Activated naive CD4-positive, alpha-beta T cell treated with anti-CD3 and anti-CD28 coated beads, Interleukin-2, amount 10 ng/mL, durations not matched to agents 7 days and 5 days (primary cell): Measurements from ENCODE around the gene MTIF3.
"Not testable (repeated sequence)": the region's sequence is repeated elsewhere in the genome, so short reads cannot be mapped to it uniquely, and the experiment has no call there.

ENCODE experiments used
- CTCF ChIA-PET: fragments of 350-600 bp; sonication (Branson Sonifier 250); formaldehyde crosslinking; loops from one replicate; lab custom pipeline; 2021; ENCODE audit warnings: antibody characterized with exemption; lab: Charles Lee
- DNase-seq: peaks from one replicate; pipeline ENCODE4 v3.0.0-alpha.2; 2020
- H3K27ac Mint-ChIP-seq: one replicate; pipeline ENCODE4 v1.8.0; 2021; ENCODE audit warnings: mild to moderate bottlenecking, moderate library complexity, mixed read lengths
- H3K27me3 Mint-ChIP-seq: one replicate; pipeline ENCODE4 v1.8.0; 2021; ENCODE audit warnings: mild to moderate bottlenecking, mixed read lengths
- H3K36me3 Mint-ChIP-seq: one replicate; pipeline ENCODE4 v1.8.0; 2021; ENCODE audit warnings: mixed read lengths
- H3K4me1 Mint-ChIP-seq: one replicate; pipeline ENCODE4 v1.8.0; 2021; ENCODE audit warnings: mixed read lengths
- H3K4me3 Mint-ChIP-seq: one replicate; pipeline ENCODE4 v1.8.0; 2021; ENCODE audit warnings: mild to moderate bottlenecking, moderate library complexity, mixed read lengths
- H3K9me3 Mint-ChIP-seq: one replicate; pipeline ENCODE4 v1.8.0; 2021; ENCODE audit warnings: mixed read lengths

The MTIF3 gene

DNA sequence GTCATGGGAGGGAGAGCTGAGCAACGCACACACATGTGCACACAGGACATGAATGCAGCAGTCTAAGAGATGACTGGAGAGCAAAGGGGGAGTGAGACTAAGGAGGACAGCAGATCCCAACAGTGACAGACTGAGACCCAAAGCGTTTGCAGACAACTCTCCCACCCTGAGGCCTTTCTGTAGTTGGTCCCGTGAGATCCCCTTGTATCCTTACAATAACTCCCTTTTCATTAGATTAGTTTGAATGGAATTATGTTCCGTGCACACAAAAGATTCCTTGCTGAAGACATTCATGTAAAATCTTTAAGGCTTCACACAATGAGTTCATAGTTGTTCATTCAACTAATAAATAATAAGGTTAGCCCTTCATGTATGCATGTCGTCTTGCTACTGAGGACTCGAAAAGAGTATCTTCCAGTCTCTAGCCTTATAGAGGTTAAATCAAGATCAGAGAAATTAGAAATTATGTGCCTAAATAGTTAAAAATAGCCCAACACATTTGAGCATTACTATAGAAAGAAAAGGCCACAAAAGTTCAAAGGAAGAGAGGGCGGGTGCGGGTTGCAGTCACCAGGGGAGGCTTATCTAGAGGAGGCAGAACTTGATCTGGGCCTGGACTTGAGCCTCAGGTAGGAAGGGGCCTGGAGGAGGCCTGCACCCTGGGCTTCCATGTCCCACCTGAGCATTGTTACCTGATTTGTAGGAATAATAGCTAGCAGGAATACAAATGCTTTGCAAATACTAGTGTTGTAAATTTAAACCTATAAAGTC lies 29.1 kb downstream of the MTIF3 start:
- CTCF ChIA-PET = interaction anchor here (1.4 kb wide), 1 partner anchor 22 kb away, joined by 3 read pairs; no protein-coding TSS in a partner anchor

DNA sequence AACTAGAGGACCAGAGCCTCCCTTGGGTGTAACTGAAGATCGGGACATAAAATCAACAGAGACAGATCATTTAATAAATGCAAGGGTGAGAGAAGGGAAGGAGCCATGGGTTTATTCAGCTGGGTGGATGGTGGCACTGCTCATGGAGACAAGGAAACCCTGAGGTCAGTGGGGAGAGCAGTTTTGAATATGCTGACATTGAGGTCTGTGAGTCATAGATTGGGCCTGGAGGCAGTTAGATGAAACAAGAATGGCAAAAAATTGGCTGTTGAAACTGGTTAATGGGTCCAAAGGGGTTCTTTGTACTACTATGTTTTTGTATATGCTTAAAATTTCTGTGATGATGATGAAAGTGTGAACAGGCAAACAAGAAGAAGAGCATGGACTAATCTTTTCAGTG lies 31.0 kb downstream of the MTIF3 start:
- no peak for DNase-seq
- H3K4me3 Mint-ChIP-seq = no peak overlapping the region
- no peaks in the 10 kb centered on the region for H3K9me3 Mint-ChIP-seq
- no peak overlapping the region for H3K27ac Mint-ChIP-seq
- H3K27me3 Mint-ChIP-seq = peaks cover 26% of the 10 kb centered on the region
- CTCF ChIA-PET = no interaction called here
- no peaks in the 10 kb centered on the region for H3K36me3 Mint-ChIP-seq
- H3K4me1 Mint-ChIP-seq = peaks cover 14% of the 10 kb centered on the region

More for the DNA sequence above, 29.1 kb downstream of the MTIF3 start:
- peaks cover 17% of the 10 kb centered on the region for H3K4me1 Mint-ChIP-seq
- peaks cover 6% of the 10 kb centered on the region for H3K27me3 Mint-ChIP-seq
- peaks cover 8% of the 10 kb centered on the region for H3K36me3 Mint-ChIP-seq
- no peak overlapping the region for H3K27ac Mint-ChIP-seq
- H3K9me3 Mint-ChIP-seq = no peaks in the 10 kb centered on the region
- H3K4me3 Mint-ChIP-seq = no peak overlapping the region
- DNase-seq = no peak

DNA sequence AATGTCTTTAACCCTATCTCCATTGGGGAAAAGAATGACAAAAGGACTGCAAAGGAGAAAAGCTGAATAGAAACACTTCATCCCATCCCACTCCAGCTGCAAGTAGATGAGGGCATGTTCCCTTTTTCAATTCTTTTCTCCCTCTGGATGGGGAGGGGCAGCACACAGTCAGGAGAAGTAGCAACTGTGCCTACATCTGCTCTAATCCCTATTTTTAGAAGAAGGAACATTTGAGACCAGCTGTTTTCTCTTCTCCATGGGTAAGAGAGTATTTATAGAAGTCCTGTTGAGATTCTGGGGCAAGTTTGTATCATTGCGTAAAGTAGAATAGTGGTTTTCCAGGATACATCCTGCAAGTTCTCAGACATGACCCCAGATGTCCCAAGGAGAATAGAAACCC lies 35.2 kb downstream of the MTIF3 start:
- no peaks in the 10 kb centered on the region for H3K36me3 Mint-ChIP-seq
- no peaks in the 10 kb centered on the region for H3K9me3 Mint-ChIP-seq
- H3K27ac Mint-ChIP-seq = no peak overlapping the region
- H3K4me1 Mint-ChIP-seq = no peaks in the 10 kb centered on the region
- H3K4me3 Mint-ChIP-seq = no peak overlapping the region
- DNase-seq = no peak
- H3K27me3 Mint-ChIP-seq = peaks cover 59% of the 10 kb centered on the region
- CTCF ChIA-PET = interaction anchor here (1.1 to 1.2 kb wide), 2 partner anchors 34 to 412 kb away, joined by 3 read pairs; no protein-coding TSS in a partner anchor

DNA sequence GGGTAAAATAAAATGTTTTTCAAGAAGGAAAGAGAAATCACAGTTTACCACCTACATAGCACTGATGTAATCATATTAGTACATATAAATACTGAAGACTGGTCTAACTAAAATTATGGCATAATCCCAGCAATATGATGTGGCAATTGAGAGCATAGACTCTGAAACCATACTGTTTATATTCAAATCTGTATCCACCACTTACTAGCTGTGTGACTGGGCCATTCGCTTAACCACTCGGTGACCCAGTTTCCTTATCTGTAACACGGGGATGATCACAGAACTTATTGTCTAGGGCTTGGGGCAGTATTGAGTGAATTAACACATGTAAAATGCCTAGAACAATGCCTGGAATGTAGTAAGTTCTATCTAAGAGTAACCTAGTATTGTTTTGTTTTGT lies 39.0 kb downstream of the MTIF3 start:
- Mint-ChIP-seq H3K27me3 (peaks cover 76% of the 10 kb centered on the region), H3K9me3 (no peaks in the 10 kb centered on the region), H3K4me1 (peaks cover 3% of the 10 kb centered on the region), H3K27ac (no peak overlapping the region), H3K4me3 (no peak overlapping the region), H3K36me3 (no peaks in the 10 kb centered on the region)
- CTCF ChIA-PET = no interaction called here
- DNase-seq = no peak

DNA sequence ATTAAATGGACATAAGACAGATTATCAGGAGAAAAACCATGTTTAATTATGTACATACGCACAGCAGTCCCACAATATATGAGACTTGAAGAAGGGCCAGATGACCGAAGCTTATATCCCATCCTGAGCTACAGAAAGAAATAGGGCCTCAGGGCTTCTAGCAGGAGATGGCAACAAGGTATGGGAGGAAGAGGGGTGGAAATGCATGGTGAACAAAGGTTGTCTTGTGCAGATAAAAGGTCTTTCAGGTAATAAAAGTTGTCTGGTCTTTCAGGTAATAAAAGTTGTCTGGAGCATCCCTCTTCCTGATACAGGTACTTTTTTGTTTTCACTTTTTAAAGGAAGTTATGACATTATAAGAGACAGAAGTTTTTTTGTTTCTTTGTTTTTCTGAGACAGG lies 41.4 kb downstream of the MTIF3 start:
- H3K27me3 Mint-ChIP-seq = peaks cover 61% of the 10 kb centered on the region
- H3K4me1 Mint-ChIP-seq = peaks cover 4% of the 10 kb centered on the region
- H3K4me3 Mint-ChIP-seq = no peak overlapping the region
- H3K9me3 Mint-ChIP-seq = no peaks in the 10 kb centered on the region
- no peaks in the 10 kb centered on the region for H3K36me3 Mint-ChIP-seq
- CTCF ChIA-PET = interaction anchor here (1.6 kb wide), 1 partner anchor 64 kb away, joined by 4 read pairs; no protein-coding TSS in a partner anchor
- no peak overlapping the region for H3K27ac Mint-ChIP-seq
- no peak for DNase-seq

DNA sequence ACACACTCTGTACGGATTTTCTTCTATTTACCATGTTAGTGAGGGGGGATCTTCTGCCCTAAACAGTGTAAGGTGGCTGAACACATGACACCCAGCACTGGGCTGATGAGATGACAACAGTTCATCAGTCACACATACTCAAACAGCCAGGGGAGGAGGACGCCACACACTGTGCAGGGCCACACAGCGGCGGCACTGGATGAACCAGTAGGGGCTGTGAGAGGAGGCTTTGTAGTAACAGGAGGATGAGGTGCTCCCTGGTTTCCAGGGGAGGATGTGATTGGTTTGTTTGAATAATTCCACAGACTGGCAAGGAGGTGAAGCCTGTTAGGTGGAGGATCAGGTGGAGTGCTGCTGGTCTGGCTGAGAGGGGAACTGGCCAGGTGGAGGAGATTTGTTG lies 42.3 kb downstream of the MTIF3 start:
- CTCF ChIA-PET = no interaction called here
- no peak overlapping the region for H3K4me3 Mint-ChIP-seq
- peaks cover 4% of the 10 kb centered on the region for H3K4me1 Mint-ChIP-seq
- DNase-seq = no peak
- no peaks in the 10 kb centered on the region for H3K9me3 Mint-ChIP-seq
- H3K27ac Mint-ChIP-seq = no peak overlapping the region
- H3K27me3 Mint-ChIP-seq = peaks cover 53% of the 10 kb centered on the region
- no peaks in the 10 kb centered on the region for H3K36me3 Mint-ChIP-seq

DNA sequence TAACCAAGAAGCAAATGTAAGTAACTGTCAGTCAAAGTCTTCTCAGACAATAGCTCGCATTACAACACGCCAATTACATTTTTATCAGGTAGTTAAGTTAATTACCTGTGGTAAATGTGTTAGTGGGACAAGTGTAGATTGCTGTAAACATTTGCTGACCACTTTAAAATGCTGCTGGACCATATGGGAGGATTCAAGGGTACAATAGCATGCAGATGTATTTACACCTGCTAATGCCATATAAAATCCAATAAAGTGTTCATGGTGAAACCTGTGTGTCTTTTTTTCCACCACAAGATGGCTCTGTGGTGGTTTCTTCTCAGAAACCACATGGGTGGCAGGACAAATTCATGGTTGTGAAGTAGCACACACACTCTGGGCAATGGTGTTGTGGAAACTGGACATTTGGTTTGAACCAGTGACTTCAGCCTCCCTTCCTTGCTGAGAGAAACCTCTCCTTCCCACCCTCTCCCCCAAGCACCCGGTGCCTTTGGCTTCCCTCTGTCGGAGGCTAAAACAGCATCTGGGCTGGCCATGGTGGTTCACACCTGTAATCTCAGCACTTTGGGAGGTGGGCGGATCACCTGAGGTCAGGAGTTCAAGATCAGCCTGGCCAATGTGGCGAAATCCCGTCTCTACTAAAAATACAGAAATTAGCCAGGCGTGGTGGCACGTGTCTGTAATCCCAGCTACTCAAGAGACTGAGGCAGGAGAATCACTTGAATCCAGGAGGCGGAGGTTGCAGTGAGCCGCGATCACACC lies 44.0 kb downstream of the MTIF3 start:
- peaks cover 5% of the 10 kb centered on the region for H3K4me1 Mint-ChIP-seq
- no peaks in the 10 kb centered on the region for H3K36me3 Mint-ChIP-seq
- H3K9me3 Mint-ChIP-seq = no peaks in the 10 kb centered on the region
- CTCF ChIA-PET = interaction anchor here (0.6 to 2.5 kb wide), 5 partner anchors 16 to 420 kb away, joined by 3 to 15 read pairs (median 4); partner anchors contain the start of gene MTIF3
- H3K27ac Mint-ChIP-seq = no peak overlapping the region
- no peak overlapping the region for H3K4me3 Mint-ChIP-seq
- peaks cover 40% of the 10 kb centered on the region for H3K27me3 Mint-ChIP-seq
- DNase-seq = peak; percentile 38

DNA sequence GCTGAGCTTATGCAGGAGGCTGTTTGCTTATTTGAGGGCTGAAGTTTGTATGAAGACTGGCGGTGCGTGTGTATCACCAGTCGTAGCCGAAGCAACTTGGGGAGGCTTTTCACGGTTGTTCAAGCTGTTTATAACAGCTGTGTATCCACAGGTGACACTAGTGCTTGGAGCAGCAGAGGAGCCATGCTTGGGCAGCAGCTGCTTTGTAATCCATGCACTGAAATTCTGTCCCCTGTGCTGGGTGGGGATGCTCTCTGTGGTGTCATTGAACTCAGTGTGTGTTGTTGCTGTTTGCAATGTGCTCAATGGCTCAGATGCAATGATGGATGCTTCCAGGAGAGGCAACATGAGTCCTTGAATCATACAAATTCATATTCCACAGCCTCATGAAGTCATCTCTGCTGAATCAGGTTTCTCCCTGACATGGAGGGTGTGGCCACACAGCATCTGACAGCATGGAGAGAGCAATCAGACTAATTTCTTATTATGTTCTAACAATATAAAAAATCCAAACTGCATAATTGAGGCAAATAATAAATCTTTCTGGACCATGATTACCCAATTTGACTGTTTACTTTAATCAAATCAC lies 44.7 kb downstream of the MTIF3 start:
- Mint-ChIP-seq H3K9me3 (no peaks in the 10 kb centered on the region), H3K27me3 (peaks cover 38% of the 10 kb centered on the region), H3K27ac (no peak overlapping the region), H3K4me1 (peaks cover 9% of the 10 kb centered on the region), H3K36me3 (no peaks in the 10 kb centered on the region), H3K4me3 (no peak overlapping the region)
- CTCF ChIA-PET = interaction anchor here (0.8 to 2.5 kb wide), 5 partner anchors 44 to 421 kb away, joined by 3 to 15 read pairs (median 3); partner anchors contain the start of gene MTIF3
- no peak for DNase-seq

DNA sequence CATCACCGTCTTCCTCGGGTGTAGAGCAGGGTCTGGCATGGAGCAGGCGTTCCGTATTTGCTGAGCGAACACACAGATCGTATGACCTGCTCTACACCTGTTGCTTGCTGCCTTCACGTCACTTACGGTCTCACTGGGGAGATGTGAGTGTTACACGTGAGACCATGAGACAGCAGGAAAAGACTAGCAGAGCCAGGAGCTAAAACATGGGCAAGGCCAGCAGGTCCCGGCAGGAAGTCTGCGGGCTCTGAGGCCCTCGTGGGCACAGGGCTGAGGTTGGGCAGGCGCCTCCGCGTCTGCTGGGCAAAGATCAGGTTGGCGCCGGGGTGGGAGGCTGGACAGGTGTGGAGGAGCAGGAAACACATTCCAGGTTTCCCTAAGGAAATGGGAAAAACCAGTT lies 45.7 kb downstream of the MTIF3 start:
- Mint-ChIP-seq H3K4me1 (peaks cover 9% of the 10 kb centered on the region), H3K4me3 (no peak overlapping the region), H3K27me3 (peaks cover 32% of the 10 kb centered on the region), H3K27ac (no peak overlapping the region), H3K9me3 (no peaks in the 10 kb centered on the region), H3K36me3 (no peaks in the 10 kb centered on the region)
- CTCF ChIA-PET = interaction anchor here (0.6 to 2.5 kb wide), 5 partner anchors 68 to 554 kb away, joined by 3 to 15 read pairs (median 5); no protein-coding TSS in a partner anchor
- no peak for DNase-seq

DNA sequence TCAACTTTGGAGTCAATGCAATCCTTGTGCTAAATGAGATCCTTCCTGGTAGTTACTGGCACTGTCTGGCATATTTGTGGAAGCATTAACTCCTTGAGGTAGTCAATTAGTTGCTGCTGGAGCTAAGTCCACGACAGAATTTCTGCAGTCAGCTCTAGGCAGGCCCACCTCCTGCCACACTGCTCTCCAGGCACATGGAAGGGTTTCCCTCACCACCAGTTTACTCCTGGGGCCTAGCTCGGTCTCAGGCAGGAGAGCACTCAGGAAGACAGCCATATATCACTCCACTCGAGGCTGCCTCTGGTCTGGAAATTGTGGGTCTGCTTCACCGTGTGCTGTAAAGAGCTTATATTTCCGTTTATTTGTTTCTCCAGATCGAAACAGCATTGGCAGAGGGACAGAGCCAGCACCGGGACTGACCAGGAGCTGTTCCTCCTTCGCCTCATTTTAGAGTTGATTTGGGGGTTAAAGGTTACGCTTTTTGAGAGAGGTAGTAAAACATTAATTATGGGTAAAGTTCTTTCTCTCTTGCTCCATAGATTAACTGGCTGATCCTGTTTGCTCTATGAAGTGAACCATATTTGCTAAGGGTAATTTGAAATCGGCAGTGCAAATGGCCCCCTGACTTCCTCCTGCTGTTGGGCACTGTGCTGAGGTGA lies 46.5 kb downstream of the MTIF3 start:
- DNase-seq = no peak

DNA sequence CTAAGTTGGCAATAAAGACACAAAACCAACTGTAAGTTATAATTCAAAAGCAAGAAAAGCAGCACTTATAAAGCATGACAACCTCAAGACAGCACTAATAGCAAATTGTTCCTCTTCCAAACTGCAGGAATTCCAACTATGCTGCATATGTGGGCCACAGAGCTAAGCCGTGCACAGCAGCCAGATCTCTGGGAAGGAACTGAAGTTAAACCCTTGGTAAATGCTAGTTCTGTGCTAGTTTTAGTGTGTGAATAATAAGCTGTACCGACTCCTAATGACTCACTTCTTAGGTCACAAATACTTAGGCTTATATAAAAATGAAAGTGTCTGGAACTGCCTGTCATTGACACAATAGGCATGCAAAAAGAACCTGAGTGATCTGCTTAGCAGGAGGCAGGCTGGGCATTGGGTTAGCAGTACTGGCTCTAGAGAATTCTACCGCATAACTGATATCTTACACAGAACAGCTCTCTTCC lies 47.1 kb downstream of the MTIF3 start:
- Mint-ChIP-seq H3K4me3 (no peak overlapping the region), H3K9me3 (no peaks in the 10 kb centered on the region), H3K4me1 (peaks cover 9% of the 10 kb centered on the region), H3K36me3 (no peaks in the 10 kb centered on the region), H3K27me3 (peaks cover 21% of the 10 kb centered on the region), H3K27ac (no peak overlapping the region)
- CTCF ChIA-PET = interaction anchor here (1.1 to 2.1 kb wide), 3 partner anchors 48 to 423 kb away, joined by 3 to 8 read pairs (median 4); partner anchors contain the start of gene MTIF3
- no peak for DNase-seq

More for the DNA sequence above, 46.5 kb downstream of the MTIF3 start:
- H3K9me3 Mint-ChIP-seq = no peaks in the 10 kb centered on the region
- H3K36me3 Mint-ChIP-seq = no peaks in the 10 kb centered on the region
- peaks cover 9% of the 10 kb centered on the region for H3K4me1 Mint-ChIP-seq
- no peak overlapping the region for H3K4me3 Mint-ChIP-seq
- no peak overlapping the region for H3K27ac Mint-ChIP-seq
- CTCF ChIA-PET = interaction anchor here (0.6 to 2.1 kb wide), 4 partner anchors 47 to 555 kb away, joined by 3 to 8 read pairs (median 4); partner anchors contain the start of gene MTIF3
- H3K27me3 Mint-ChIP-seq = peaks cover 24% of the 10 kb centered on the region

DNA sequence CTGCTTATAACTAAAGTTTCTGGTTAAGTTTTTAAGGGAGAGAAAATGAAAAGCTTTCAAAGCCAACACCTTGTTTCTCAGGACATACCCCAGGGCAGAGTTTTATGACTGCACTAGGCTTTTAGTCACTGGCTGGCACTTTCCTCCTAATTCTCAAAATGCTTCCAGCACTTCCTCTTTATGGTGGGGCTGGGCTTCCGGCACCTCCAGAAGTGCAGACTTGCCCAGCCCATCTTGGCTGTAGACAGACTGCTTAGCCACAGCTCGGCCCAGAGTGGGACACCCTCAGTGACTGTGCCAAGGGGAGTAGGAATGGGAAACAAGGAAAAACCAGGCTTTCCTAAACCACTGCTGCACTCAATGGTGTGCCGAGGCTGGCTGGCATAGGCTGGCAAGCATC lies 49.2 kb downstream of the MTIF3 start:
- peaks cover 19% of the 10 kb centered on the region for H3K27me3 Mint-ChIP-seq
- no peak overlapping the region for H3K4me3 Mint-ChIP-seq
- H3K9me3 Mint-ChIP-seq = no peaks in the 10 kb centered on the region
- H3K4me1 Mint-ChIP-seq = peaks cover 5% of the 10 kb centered on the region
- DNase-seq = no peak
- CTCF ChIA-PET = interaction anchor here (0.7 to 0.9 kb wide), 2 partner anchors 34 to 558 kb away, joined by 3 to 4 read pairs; no protein-coding TSS in a partner anchor
- no peaks in the 10 kb centered on the region for H3K36me3 Mint-ChIP-seq
- no peak overlapping the region for H3K27ac Mint-ChIP-seq

DNA sequence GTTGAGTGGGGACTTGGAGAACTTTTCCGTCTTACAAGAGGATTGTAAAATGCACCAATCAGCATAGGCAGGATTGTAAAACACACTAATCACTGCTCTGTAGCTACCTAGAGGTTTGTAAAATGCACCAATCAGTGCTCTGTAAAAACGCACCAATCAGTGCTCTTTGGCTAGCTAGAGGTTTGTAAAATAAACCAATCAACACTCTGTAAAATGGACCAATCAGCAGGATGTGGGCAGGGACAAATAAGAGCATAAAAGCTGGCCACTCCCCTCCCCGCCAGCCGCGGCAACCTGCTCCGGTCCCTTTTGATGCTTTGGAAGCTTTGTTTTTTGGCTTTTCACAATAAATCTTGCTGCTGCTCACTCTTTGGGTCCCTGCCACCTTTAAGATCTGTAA lies 50.0 kb downstream of the MTIF3 start:
- H3K9me3 Mint-ChIP-seq, H3K36me3 Mint-ChIP-seq, H3K4me1 Mint-ChIP-seq, CTCF ChIA-PET, H3K4me3 Mint-ChIP-seq, H3K27ac Mint-ChIP-seq, DNase-seq: not testable (repeated sequence)
- peaks cover 21% of the 10 kb centered on the region for H3K27me3 Mint-ChIP-seq
